Nasal cavity respiratory epithelium epithelial cell of viscerocranial mucosa (primary cell): ENCODE measurements around the gene NDUFS5. TPM values are rescaled to one million over a fixed set of nuclear protein-coding genes. Genes with fewer than 3 reads are reported as not detected.

Source experiments
- total RNA-seq: library from RNA; depleted of rRNA; stranded (reverse); fragments of >200 nt; gene quantifications from 2 replicates; pipeline ENCODE4 v1.2.3, GENCODE V29; 2014

The NDUFS5 gene
- total RNA-seq = 244 and 442 TPM in 2 replicates

GRCh38 chr1:39026051-39026865 lies at the start of gene NDUFS5:
Gene NDUFS5 (plus strand): TSS chr1:39026350. CDS start chr1:39028725, 2,375 bp downstream.

GRCh38 chr1:38990738-38991637 lies 35.2 kb upstream of the NDUFS5 start, which contains the start of gene AKIRIN1:
Gene AKIRIN1 (plus strand): TSS chr1:38991276. CDS start chr1:38991381, 105 bp downstream.

Other genes starting within 250 kb of the NDUFS5 start
- 25.3 and 40.6 TPM in 2 replicates for gene RRAGC, start 166.6 kb upstream of the NDUFS5 start, total RNA-seq
- gene MYCBP, start 153.0 kb upstream of the NDUFS5 start, total RNA-seq = 10.2 and 12.3 TPM in 2 replicates
- gene GJA9, start 144.8 kb upstream of the NDUFS5 start, total RNA-seq = under 0.01 and 0.50 TPM in 2 replicates
- 5.1 and 16.2 TPM in 2 replicates for gene RHBDL2, start 84.5 kb upstream of the NDUFS5 start, total RNA-seq
- gene AKIRIN1, start 35.1 kb upstream of the NDUFS5 start, total RNA-seq = 77.9 and 99.5 TPM in 2 replicates
- gene MACF1, start 178.3 kb downstream of the NDUFS5 start, total RNA-seq = 253 and 350 TPM in 2 replicates